Upper lobe of left lung (tissue), 4 donors: Measurements from ENCODE around the gene GSK3A.

ENCODE experiments used
- CTCF ChIP-seq, 6 experiments: fragments of 450-650 bp in 4 of 6; fragments of 200-600 bp in 2 of 6; sonication (generic) in 2 of 6; IDR thresholded peaks; one replicate each; pipeline ENCODE4 v1.5.1; 2016 to 2019; ENCODE audit warnings: antibody characterized with exemption in 6 of 6
- POLR2AphosphoS5 ChIP-seq, 2 donors: sonication (generic); formaldehyde crosslinking; IDR thresholded peaks; one replicate each; pipeline ENCODE4 v1.5.1; 2017; ENCODE audit warnings: antibody characterized with exemption in 2 of 2

GRCh38 chr19:42249149-42249750, 6.8 kb upstream of the GSK3A start:
- no peak for TF ChIP-seq CTCF (IDR thresholded peaks at IDR 0.05)
- no peak for TF ChIP-seq POLR2AphosphoS5 (IDR thresholded peaks at IDR 0.05)
